D721Med (cell line): ENCODE data around the gene C11orf86.

Experiments used
- DNase-seq: peaks from one replicate; pipeline ENCODE4 v3.0.0; 2011; ENCODE audit warnings: low spot score; ENCODE audit not compliant: insufficient read length
- FAIRE-seq: peaks from 2 replicates; lab custom pipeline; 2011; peaks lifted over from hg19 to GRCh38; lab: Jason Lieb, UNC
- CTCF ChIP-seq: IDR thresholded peaks from 2 replicates; pipeline ENCODE4 v1.5.1; 2012; ENCODE audit warnings: mild to moderate bottlenecking, control low read depth; ENCODE audit not compliant: insufficient read depth; ENCODE audit errors: missing control alignments

C11orf86 gene

GRCh38 chr11:66973956-66974580 is 1.0 kb upstream of the C11orf86 start:
- FAIRE-seq = no peak
- no peak for DNase-seq
- TF ChIP-seq CTCF = no peak

- no peak for TF ChIP-seq CTCF
- DNase-seq (no peak), FAIRE-seq (no peak)
These were observed 412 bp downstream of the C11orf86 start for GRCh38 chr11:66975405-66976027.

GRCh38 chr11:66976028-66976467 is 944 bp downstream of the C11orf86 start:
- TF ChIP-seq CTCF = peak; percentile 63
- DNase-seq = peak; percentile 47
- no peak for FAIRE-seq

- no peak for DNase-seq
- no peak for FAIRE-seq
- TF ChIP-seq CTCF = no peak
These were observed 1.8 kb downstream of the C11orf86 start for GRCh38 chr11:66976925-66977324.

GRCh38 chr11:66978229-66978628 is 3.1 kb downstream of the C11orf86 start:
- DNase-seq = no peak
- TF ChIP-seq CTCF = no peak
- no peak for FAIRE-seq

GRCh38 chr11:66978717-66979116 is 3.6 kb downstream of the C11orf86 start:
- FAIRE-seq = no peak
- no peak for TF ChIP-seq CTCF
- no peak for DNase-seq

- FAIRE-seq (no peak), DNase-seq (no peak)
- no peak for TF ChIP-seq CTCF
These were observed 4.4 kb downstream of the C11orf86 start for GRCh38 chr11:66979336-66979980.
